NB4 (cell line): ENCODE data around the gene FRMD4B.

ENCODE experiments used
- DNase-seq: peaks from one replicate; pipeline ENCODE4 v3.0.0; 2010; ENCODE audit warnings: low read depth
- H3K4me3 ChIP-seq: one replicate; pipeline ENCODE4 v1.5.1; 2011; ENCODE audit warnings: mild to moderate bottlenecking, low read depth, low read length, moderate library complexity
- CTCF ChIP-seq: IDR thresholded peaks from one replicate; pipeline ENCODE4 v1.5.1; 2012; ENCODE audit warnings: low read depth, low read length
- MAX ChIP-seq: IDR thresholded peaks from 2 replicates; pipeline ENCODE4 v1.6.1; 2011; ENCODE audit warnings: low read depth, low read length
- MYC ChIP-seq: IDR thresholded peaks from 2 replicates; pipeline ENCODE4 v1.6.1; 2011; ENCODE audit warnings: low read depth, low read length
- POLR2A ChIP-seq: IDR thresholded peaks from 2 replicates; pipeline ENCODE4 v1.6.1; 2011; ENCODE audit warnings: mild to moderate bottlenecking; ENCODE audit not compliant: insufficient read length; ENCODE audit errors: extremely low read depth

FRMD4B gene

GRCh38 chr3:69174445-69174844, 211.4 kb downstream of the FRMD4B start:
- TF ChIP-seq MYC: no peak
- TF ChIP-seq CTCF: no peak
- TF ChIP-seq MAX: no peak
- TF ChIP-seq POLR2A: no peak
- no peak overlapping the region for H3K4me3 ChIP-seq
- no peak for DNase-seq

GRCh38 chr3:69172058-69172457, 213.8 kb downstream of the FRMD4B start:
- no peak overlapping the region for H3K4me3 ChIP-seq
- DNase-seq: no peak
- TF ChIP-seq MYC: no peak
- no peak for TF ChIP-seq CTCF
- TF ChIP-seq MAX: no peak
- no peak for TF ChIP-seq POLR2A

GRCh38 chr3:69166446-69166845, 219.4 kb downstream of the FRMD4B start:
- no peak for DNase-seq
- TF ChIP-seq POLR2A (no peak), MAX (no peak), MYC (no peak), CTCF (no peak)

GRCh38 chr3:69165744-69166143, 220.1 kb downstream of the FRMD4B start:
- DNase-seq: no peak
- no peak for TF ChIP-seq POLR2A
- TF ChIP-seq CTCF: no peak
- no peak for TF ChIP-seq MYC
- TF ChIP-seq MAX: no peak
- no peak overlapping the region for H3K4me3 ChIP-seq

More at GRCh38 chr3:69166446-69166845, 219.4 kb downstream of the FRMD4B start:
- H3K4me3 ChIP-seq: no peak overlapping the region

- no peak for DNase-seq
- TF ChIP-seq MAX (no peak), MYC (no peak), POLR2A (no peak), CTCF (no peak)
- no peak overlapping the region for H3K4me3 ChIP-seq
Observed at GRCh38 chr3:69164296-69164695, 221.6 kb downstream of the FRMD4B start.
